ENCODE results near the gene FBXO47. TPM values are rescaled to one million over a fixed set of nuclear protein-coding genes. Genes with fewer than 3 reads are reported as not detected.
"Not testable (repeated sequence)": the region's sequence is repeated elsewhere in the genome, so short reads cannot be mapped to it uniquely, and the experiment has no call there.

FBXO47 gene
- polyA plus RNA-seq, 6 donors from 2014 or later, result not detected

GRCh38 chr17:38911731-38912081, 55.5 kb downstream of the FBXO47 start:
- H3K36me3 Mint-ChIP-seq; ATAC-seq (ENCODE audit: low read depth in 2 of 2); DNase-seq; H3K4me3 Mint-ChIP-seq; H3K27me3 Mint-ChIP-seq; H3K9me3 Mint-ChIP-seq: not testable (repeated sequence)
- Mint-ChIP-seq H3K4me1 (peaks cover 8 to 26% (median 22%) of the 10 kb centered on the region in 3 donors), H3K27ac (peak overlapping the region in 2 of 6 donors; percentile 38 to 77)

- no peak for ATAC-seq (ENCODE audit: low read depth in 2 of 2)
- Mint-ChIP-seq H3K27me3 (no peaks in the 10 kb centered on the region), H3K9me3 (no peaks in the 10 kb centered on the region), H3K36me3 (no peaks in the 10 kb centered on the region), H3K27ac (peak overlapping the region in 2 of 6 donors; percentile 38), H3K4me3 (no peak overlapping the region), H3K4me1 (peaks cover 12 to 26% (median 23%) of the 10 kb centered on the region in 3 donors)
- DNase-seq, result no peak
Measured at GRCh38 chr17:38911081-38911730, 56.0 kb downstream of the FBXO47 start.

DNA sequence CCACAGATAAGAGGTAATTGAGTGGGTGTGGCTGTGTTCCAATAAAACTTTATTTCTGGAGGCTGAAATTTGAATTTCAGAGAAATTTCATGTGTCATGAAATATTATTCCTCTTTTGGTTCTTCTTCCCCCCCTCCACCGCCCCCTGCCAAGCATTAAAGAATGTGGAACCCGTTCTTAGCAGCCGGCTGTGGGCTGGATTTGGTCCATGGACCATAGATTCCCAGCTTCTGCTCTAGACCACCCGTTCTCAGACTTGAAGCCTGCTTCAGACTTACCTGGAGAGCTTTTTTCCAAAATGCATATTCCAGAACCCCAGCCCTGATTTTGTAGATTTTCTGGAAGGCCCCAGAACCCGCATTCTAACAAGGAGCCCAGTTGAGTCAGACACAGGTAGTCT, 56.9 kb downstream of the FBXO47 start:
- H3K36me3 Mint-ChIP-seq, result no peaks in the 10 kb centered on the region
- no peak for DNase-seq
- ATAC-seq (ENCODE audit: low read depth in 2 of 2), result no peak
- H3K27ac Mint-ChIP-seq, result peak overlapping the region in 1 of 6 donors; percentile 10
- no peak overlapping the region for H3K4me3 Mint-ChIP-seq
- H3K27me3 Mint-ChIP-seq, result no peaks in the 10 kb centered on the region
- H3K9me3 Mint-ChIP-seq, result no peaks in the 10 kb centered on the region
- H3K4me1 Mint-ChIP-seq, result peaks cover 21 to 30% (median 26%) of the 10 kb centered on the region in 3 donors

GRCh38 chr17:38908676-38909181, 58.5 kb downstream of the FBXO47 start:
- H3K9me3 Mint-ChIP-seq, result no peaks in the 10 kb centered on the region
- H3K4me3 Mint-ChIP-seq, result peak overlapping the region in 1 of 8 donors; percentile 2
- H3K27ac Mint-ChIP-seq, result peak overlapping the region in 2 of 6 donors; percentile 16 to 42
- H3K36me3 Mint-ChIP-seq, result no peaks in the 10 kb centered on the region
- H3K4me1 Mint-ChIP-seq, result peaks cover 22 to 33% (median 30%) of the 10 kb centered on the region in 3 donors
- H3K27me3 Mint-ChIP-seq, result no peaks in the 10 kb centered on the region
- ATAC-seq (ENCODE audit: low read depth in 2 of 2) (peak; percentile 34 to 37), DNase-seq (no peak)

DNA sequence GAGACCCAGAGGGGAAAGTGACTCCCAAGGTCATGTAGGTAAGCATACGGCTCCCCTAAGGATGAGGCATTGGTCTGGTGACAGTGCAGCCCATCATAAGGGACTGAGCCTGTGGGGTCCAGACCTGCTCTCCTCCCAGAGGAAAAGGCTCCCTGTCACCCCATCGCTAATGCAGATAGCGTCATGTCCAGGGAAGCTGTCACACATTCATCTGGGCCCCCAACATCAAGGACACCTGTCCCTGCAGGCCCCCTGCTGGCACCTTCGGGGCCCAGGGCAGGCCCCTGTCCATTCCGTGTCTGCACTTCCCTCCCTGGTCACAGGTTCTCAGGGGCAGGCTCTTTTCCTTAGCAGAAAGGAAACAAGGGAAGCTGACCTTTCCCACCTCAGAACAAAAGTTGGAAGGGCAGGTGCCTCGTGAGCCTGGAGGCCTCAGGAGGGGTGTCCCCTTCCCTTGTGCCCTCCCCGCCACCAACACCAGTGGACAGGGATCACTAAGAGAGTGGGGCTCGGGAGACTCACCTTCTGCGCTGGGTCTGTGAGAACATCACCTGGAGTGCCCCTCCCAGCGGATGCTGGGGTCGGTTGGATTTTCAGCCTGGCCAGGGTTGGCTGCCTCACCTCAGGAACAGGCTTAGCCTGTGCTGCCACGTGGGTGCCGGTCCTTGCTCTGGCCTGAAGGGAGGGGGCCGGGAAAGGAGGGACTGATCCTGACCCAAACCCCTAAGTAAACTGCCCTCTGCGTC, 59.1 kb downstream of the FBXO47 start:
- no peaks in the 10 kb centered on the region for H3K36me3 Mint-ChIP-seq
- no peak overlapping the region for H3K4me3 Mint-ChIP-seq
- ATAC-seq (ENCODE audit: low read depth in 2 of 2) (no peak), DNase-seq (no peak)
- H3K4me1 Mint-ChIP-seq, result peaks cover 22 to 38% (median 30%) of the 10 kb centered on the region in 3 donors
- H3K27me3 Mint-ChIP-seq, result no peaks in the 10 kb centered on the region
- peak overlapping the region in 2 of 6 donors; percentile 43 to 75 for H3K27ac Mint-ChIP-seq
- H3K9me3 Mint-ChIP-seq, result no peaks in the 10 kb centered on the region

DNA sequence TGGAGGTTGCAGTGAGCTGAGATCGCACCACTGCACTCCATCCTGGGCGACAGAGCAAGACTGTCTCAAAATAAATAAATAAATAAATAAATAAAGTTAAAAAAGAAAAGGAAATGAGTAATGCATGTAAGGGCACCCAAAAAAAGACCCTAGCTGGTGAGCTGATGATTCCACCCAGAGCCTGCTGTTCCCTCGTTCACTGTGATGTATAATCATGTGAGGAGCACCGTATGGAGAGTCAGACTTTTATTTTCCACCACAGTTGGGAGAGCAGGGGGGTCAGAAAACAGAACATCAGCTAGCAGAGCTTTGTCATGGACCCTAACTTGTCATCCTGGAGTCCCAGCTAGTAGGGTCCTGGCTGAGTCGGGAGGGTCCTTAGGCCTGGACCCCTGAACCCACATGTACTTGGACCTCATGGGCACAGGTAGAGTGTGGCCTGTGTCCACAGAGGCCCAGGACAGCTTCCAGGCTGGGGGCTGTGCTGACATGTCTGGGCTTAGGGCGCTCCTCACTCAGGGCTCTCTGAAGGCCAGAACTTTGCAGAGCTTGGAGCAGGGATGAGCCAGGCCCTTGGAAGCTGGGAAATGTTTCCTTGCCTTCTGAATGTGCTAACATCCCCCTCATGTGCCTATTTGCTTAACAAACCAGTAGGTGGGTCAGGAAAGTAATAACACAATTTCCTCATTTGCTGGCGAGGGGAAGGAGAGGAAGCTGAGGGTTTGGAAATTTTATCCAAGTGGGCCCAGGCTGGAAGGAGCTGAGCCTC, 60.6 kb downstream of the FBXO47 start:
- peak overlapping the region in 2 of 6 donors; percentile 26 to 86 for H3K27ac Mint-ChIP-seq
- ATAC-seq (ENCODE audit: low read depth in 2 of 2) (no peak), DNase-seq (no peak)
- H3K27me3 Mint-ChIP-seq, result no peaks in the 10 kb centered on the region
- no peaks in the 10 kb centered on the region for H3K9me3 Mint-ChIP-seq
- no peaks in the 10 kb centered on the region for H3K36me3 Mint-ChIP-seq
- H3K4me1 Mint-ChIP-seq, result peaks cover 22 to 44% (median 24%) of the 10 kb centered on the region in 3 donors
- peak overlapping the region in 1 of 8 donors; percentile 66 for H3K4me3 Mint-ChIP-seq

- H3K36me3 Mint-ChIP-seq, result no peaks in the 10 kb centered on the region
- peak overlapping the region in 6 of 8 donors; percentile 33 to 81 (median 62) for H3K4me3 Mint-ChIP-seq
Measured at GRCh38 chr17:38905375-38905774, 61.8 kb downstream of the FBXO47 start.

DNA sequence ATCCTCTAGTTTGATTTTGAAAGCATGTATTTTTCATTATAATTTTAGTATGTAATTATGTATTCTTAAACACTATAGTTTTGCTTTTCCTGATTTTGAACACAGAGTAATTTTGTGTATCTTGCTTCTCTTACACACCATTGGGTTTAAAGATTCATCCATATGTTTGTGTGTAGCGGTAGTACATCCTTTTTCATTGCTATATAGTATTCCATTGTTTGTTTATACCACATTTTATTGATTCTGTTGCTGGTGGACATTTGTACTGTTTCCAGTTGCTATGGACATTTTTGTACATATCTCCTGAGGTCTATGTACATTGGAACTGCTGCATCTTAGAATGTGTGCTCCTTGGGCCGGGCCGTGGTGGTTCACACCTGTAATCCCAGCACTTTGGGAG, 62.3 kb downstream of the FBXO47 start:
- Mint-ChIP-seq H3K4me1 (peaks cover 24 to 52% (median 26%) of the 10 kb centered on the region in 3 donors), H3K4me3 (peak overlapping the region in 2 of 8 donors; percentile 57 to 66), H3K9me3 (no peaks in the 10 kb centered on the region), H3K27ac (peak overlapping the region in 3 of 6 donors; percentile 26 to 61 (median 47)), H3K36me3 (no peaks in the 10 kb centered on the region), H3K27me3 (no peaks in the 10 kb centered on the region)
- no peak for DNase-seq
- no peak for ATAC-seq (ENCODE audit: low read depth in 2 of 2)

More at GRCh38 chr17:38905375-38905774, 61.8 kb downstream of the FBXO47 start:
- ATAC-seq (ENCODE audit: low read depth in 2 of 2) (peak; percentile 72), DNase-seq (peak; percentile 26)
- no peaks in the 10 kb centered on the region for H3K27me3 Mint-ChIP-seq
- H3K9me3 Mint-ChIP-seq, result no peaks in the 10 kb centered on the region
- H3K4me1 Mint-ChIP-seq, result peaks cover 24 to 49% (median 26%) of the 10 kb centered on the region in 3 donors
- peak overlapping the region; percentile 26 to 87 (median 50) for H3K27ac Mint-ChIP-seq

GRCh38 chr17:38903404-38903803, 63.8 kb downstream of the FBXO47 start:
- Mint-ChIP-seq H3K36me3 (no peaks in the 10 kb centered on the region), H3K27me3 (no peaks in the 10 kb centered on the region), H3K9me3 (no peaks in the 10 kb centered on the region), H3K4me1 (peaks cover 27 to 67% (median 35%) of the 10 kb centered on the region in 3 donors), H3K4me3 (no peak overlapping the region), H3K27ac (peak overlapping the region in 2 of 6 donors; percentile 10 to 62)
- DNase-seq, result no peak
- no peak for ATAC-seq (ENCODE audit: low read depth in 2 of 2)

DNA sequence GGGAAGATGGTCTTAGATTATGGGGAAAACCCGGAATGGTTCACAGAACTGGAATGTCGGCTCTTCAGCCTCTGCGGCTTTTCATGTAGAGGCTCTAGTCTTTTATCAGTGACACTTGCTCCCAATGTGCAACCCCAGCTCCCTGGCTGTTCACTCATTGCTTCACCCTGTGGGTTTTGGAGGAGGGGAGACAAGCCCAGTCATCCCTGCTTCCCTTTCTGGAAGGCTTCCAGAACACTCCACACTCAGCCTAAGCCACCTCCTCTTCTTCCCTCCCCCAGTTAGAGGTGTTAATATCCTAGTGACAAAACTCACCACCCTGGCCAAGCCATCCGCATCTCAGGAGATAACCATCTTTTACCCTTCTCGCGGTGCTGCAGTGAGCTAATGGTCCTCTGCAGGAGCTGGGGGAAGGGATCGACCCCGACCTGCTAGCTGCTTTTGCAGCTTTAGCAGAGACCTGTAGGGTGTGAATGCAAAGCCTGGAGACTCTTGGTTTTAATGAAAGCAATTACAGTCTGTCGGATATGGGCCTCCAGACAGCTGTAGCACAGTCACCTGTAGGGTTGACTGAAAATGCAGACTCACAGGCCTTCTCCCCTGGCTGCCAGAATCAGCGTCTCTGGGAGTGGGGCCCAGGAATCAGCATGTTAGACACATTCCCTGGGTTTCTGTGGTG, 66.1 kb downstream of the FBXO47 start:
- H3K27me3 Mint-ChIP-seq, result no peaks in the 10 kb centered on the region
- H3K36me3 Mint-ChIP-seq, result no peaks in the 10 kb centered on the region
- H3K4me3 Mint-ChIP-seq, result peak overlapping the region in 2 of 8 donors; percentile 24 to 51
- ATAC-seq (ENCODE audit: low read depth in 2 of 2) (no peak), DNase-seq (no peak)
- H3K4me1 Mint-ChIP-seq, result peaks cover 30 to 73% (median 33%) of the 10 kb centered on the region in 3 donors
- H3K9me3 Mint-ChIP-seq, result no peaks in the 10 kb centered on the region
- H3K27ac Mint-ChIP-seq, result peak overlapping the region in 4 of 6 donors; percentile 33 to 98 (median 72)

DNA sequence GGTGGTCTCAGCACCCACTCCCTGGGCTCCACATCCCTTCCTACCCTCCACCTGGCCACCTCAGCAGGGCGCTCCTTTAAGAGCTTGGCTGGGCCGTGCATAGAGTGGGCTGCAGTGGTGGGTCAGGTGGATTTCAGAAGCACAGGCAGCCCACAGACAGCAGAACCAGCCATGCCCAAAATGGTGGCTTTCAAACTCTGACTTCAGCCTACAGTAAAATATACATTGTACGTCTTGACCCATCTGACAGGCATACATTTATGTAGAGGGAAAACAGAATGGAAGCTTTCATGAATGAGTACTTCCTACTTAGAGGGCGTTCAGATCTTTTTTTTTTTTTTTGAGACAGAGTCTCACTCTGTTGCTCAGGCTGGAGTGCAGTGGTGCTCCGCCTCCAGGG, 67.8 kb downstream of the FBXO47 start:
- ATAC-seq (ENCODE audit: low read depth in 2 of 2) (peak in 1 of 2 donors; percentile 2), DNase-seq (no peak)
- Mint-ChIP-seq H3K27ac (peak overlapping the region; percentile 93 to 99 (median 98)), H3K4me1 (peaks cover 26 to 60% (median 31%) of the 10 kb centered on the region in 3 donors), H3K27me3 (no peaks in the 10 kb centered on the region), H3K36me3 (no peaks in the 10 kb centered on the region), H3K9me3 (no peaks in the 10 kb centered on the region), H3K4me3 (peak overlapping the region; percentile 18 to 96 (median 86))

GRCh38 chr17:38898812-38899348, 68.3 kb downstream of the FBXO47 start:
- Mint-ChIP-seq H3K9me3 (no peaks in the 10 kb centered on the region), H3K27ac (peak overlapping the region; percentile 97 to 99 (median 98)), H3K27me3 (no peaks in the 10 kb centered on the region), H3K4me3 (peak overlapping the region; percentile 18 to 96 (median 86)), H3K4me1 (peaks cover 26 to 54% (median 36%) of the 10 kb centered on the region in 3 donors), H3K36me3 (no peaks in the 10 kb centered on the region)
- peak; percentile 95 for ATAC-seq (ENCODE audit: low read depth in 2 of 2)
- DNase-seq, result peak; percentile 81

All from naive B cell (primary cell).